Measurements from ENCODE around the gene CMIP. TPM values are rescaled to one million over a fixed set of nuclear protein-coding genes. Genes with fewer than 3 reads are reported as not detected.

The CMIP gene
- polyA plus RNA-seq, 1 experiment = 4.9 TPM

DNA sequence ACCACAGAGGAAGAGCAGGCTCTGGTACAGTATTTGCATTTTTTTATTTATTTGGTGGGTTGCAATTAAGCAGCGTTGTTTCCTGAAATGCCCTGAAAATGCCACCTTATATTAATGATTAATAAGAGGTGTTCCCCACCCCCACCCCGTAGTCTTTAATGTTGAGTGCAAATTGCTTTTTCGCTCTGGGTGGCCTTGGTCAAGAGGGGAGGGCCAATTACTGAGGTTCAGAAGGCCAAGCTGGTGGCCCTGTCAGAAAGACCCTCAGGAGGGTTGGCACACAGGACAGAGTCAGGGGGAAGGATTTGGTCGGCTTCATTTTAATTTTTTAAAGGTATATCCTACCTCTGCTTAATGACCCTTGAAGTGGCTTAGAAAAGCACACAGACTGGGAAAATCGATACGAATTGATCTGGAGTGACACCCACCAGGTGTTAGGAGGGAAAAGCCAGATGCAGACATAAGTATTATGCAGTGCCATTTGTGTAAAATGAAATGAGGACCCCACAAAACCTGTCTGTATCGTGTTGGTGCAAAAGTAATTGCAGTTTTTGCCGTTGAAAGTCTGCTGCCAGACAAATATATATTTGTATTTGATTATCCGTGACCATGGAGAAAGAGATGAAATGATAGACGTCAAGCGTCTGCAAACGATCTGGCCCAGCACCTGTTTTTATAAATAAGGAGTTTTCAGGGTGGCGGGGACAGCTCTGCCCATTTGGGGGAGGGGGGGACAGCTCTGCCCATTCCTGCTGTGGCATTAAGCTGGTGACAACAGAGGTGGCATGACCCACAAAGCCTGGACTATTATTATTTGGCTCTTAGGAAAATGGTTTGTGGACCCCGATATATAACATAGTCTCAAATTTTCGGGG lies 190.7 kb downstream of the CMIP start:
- POLR2A ChIA-PET = no interaction called here
- H3K4me3 ChIP-seq (ENCODE audit: low read depth, low read length) = no peak overlapping the region
- CTCF ChIA-PET = interaction anchor here (1.7 kb wide), 1 partner anchor 62 kb away, joined by 7 read pairs; no protein-coding TSS in a partner anchor
- H3K27me3 ChIP-seq (ENCODE audit: control insufficient read depth, insufficient read depth, low read length) = no peaks in the 10 kb centered on the region
- TF ChIP-seq, protein P1, sequence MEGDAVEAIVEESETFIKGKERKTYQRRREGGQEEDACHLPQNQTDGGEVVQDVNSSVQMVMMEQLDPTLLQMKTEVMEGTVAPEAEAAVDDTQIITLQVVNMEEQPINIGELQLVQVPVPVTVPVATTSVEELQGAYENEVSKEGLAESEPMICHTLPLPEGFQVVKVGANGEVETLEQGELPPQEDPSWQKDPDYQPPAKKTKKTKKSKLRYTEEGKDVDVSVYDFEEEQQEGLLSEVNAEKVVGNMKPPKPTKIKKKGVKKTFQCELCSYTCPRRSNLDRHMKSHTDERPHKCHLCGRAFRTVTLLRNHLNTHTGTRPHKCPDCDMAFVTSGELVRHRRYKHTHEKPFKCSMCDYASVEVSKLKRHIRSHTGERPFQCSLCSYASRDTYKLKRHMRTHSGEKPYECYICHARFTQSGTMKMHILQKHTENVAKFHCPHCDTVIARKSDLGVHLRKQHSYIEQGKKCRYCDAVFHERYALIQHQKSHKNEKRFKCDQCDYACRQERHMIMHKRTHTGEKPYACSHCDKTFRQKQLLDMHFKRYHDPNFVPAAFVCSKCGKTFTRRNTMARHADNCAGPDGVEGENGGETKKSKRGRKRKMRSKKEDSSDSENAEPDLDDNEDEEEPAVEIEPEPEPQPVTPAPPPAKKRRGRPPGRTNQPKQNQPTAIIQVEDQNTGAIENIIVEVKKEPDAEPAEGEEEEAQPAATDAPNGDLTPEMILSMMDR (IDR thresholded peaks at IDR 0.05; ENCODE audit: insufficient read depth, low read depth, low read length) = no peak
- DNase-seq (ENCODE audit: low read depth) = no peak
- H3K36me3 ChIP-seq (ENCODE audit: control insufficient read depth, insufficient read depth, low read length) = peaks cover 2% of the 10 kb centered on the region; the same call in 1 of the 2 replicates

DNA sequence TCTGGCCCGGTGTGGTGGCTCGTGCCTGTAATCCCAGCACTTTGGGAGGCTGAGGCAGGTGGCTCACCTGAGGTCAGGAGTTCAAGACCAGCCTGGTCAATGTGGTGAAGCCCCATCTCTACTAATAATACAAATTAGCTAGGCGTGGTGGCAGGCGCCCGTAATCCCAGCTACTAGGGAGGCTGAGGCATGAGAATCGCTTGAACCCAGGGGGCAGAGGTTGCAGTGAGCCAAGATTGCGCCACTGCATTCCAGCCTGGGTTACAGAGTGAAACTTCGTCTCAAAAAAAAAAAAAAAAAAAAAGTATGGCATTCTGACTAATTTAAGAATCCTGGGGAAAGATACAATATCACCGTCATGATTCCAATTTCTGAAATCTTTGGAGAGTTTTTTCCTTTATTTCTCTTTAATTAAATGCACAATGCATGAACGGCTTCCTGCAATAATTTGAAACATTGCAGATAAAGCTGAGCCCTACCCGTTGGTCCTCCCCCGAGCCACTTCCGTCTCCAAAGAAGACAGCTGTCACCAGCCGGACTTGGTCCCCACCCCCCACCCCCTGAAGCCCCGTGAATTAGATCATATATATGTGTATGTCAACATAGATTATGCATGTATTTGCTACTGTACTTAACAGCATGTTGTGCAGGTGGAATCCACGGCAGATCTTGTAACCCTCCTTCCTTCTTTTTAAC lies 191.8 kb downstream of the CMIP start:
- no peak overlapping the region for H3K4me3 ChIP-seq (ENCODE audit: low read depth, low read length)
- ChIA-PET POLR2A (no interaction called here), CTCF (interaction anchor here (0.6 kb wide), 1 partner anchor 12 kb away, joined by 3 read pairs; no protein-coding TSS in a partner anchor)
- DNase-seq (ENCODE audit: low read depth) = no peak
- H3K27me3 ChIP-seq (ENCODE audit: control insufficient read depth, insufficient read depth, low read length) = no peaks in the 10 kb centered on the region
- no peaks in the 10 kb centered on the region; the same call in 1 of the 2 replicates for H3K36me3 ChIP-seq (ENCODE audit: control insufficient read depth, insufficient read depth, low read length)
- TF ChIP-seq, protein P1 (IDR thresholded peaks at IDR 0.05; ENCODE audit: insufficient read depth, low read depth, low read length) = no peak

DNA sequence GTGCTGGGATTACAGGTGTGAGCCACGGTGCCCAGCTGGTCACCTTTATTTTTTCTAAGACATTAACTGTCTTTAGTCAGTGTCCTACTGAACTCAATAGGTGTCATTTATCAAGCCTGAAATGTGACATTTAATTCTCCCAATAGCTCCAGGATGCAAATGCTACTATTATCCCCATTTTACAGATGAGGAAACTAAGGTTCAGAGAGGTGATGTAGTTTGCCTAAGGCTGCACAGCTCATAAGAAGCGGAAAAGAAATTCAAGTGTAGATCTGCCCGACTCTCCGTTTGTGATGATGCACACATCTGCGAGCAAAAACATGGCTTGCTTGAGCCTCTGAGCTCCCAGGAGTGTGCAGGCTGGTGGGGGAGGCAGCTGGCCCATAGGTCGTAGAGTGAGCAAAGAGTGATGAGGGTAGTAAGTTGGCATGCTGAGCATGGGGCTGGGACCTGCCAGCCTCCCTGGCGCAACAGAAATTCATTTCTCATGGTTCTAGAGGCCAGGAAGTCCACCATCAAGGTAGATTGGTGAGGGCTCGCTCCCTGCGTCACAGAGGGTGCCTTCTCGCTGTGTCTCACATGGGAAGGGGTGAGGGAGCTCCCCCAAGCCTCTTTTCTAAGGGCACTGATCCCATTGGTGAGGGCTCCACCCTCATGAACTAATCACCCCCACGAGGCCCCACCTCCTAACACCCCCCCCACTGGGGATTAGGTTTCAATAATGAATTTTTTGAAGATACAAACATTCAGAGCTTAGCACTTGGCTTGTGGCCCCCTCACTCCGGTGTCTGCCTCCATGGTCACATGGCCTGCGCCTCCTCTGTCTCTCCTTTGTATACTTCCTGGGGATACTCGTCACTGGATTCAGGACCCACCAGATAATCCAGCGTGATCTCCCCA lies 193.0 kb downstream of the CMIP start:
- CTCF ChIA-PET = interaction anchor here (1.1 kb wide), 1 partner anchor 60 kb away, joined by 3 read pairs; no protein-coding TSS in a partner anchor
- TF ChIP-seq, protein P1 (IDR thresholded peaks at IDR 0.05; ENCODE audit: insufficient read depth, low read depth, low read length) = no peak
- no peak overlapping the region for H3K4me3 ChIP-seq (ENCODE audit: low read depth, low read length)

DNA sequence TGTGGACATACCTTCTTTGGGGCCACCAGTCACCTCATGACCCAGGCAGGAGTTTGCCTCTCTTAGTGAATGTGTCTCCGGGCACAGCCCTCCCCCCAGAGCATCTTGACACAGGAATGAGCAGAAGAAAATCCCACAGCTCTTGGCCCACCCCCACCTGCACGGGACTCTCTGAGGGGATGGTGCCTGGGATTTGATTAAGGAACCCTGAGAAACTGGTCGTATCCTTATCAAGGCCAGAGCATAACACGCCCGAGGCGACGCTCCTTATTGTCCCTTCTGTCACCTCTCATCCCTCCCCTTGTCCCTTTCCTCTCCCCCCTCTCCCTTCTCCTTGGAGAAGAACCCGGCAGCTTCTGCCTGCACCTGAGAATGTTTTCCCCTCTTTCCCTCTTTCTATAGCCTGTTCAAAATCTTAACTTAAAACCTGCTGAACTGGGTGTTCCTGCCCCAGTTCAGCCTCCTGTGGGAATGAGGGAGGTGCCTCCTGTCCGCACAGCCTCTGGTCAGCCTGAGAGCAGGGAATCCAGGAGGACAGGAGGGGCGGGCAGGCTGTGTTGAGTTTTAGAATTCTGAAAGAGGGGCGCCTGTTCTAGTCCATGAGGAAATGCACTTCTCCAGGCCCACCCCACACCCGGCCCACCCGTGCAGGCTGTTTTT lies 193.8 kb downstream of the CMIP start:
- TF ChIP-seq, protein P1 (IDR thresholded peaks at IDR 0.05; ENCODE audit: insufficient read depth, low read depth, low read length) = no peak
- no peak for DNase-seq (ENCODE audit: low read depth)
- Histone ChIP-seq H3K4me3 (ENCODE audit: low read depth, low read length) (no peak overlapping the region), H3K36me3 (ENCODE audit: control insufficient read depth, insufficient read depth, low read length) (no peaks in the 10 kb centered on the region; the same call in 1 of the 2 replicates), H3K27me3 (ENCODE audit: control insufficient read depth, insufficient read depth, low read length) (no peaks in the 10 kb centered on the region)
- ChIA-PET CTCF (interaction anchor here (1.1 kb wide), 1 partner anchor 59 kb away, joined by 3 read pairs; no protein-coding TSS in a partner anchor), POLR2A (no interaction called here)

More for the DNA sequence above, 193.0 kb downstream of the CMIP start:
- POLR2A ChIA-PET = no interaction called here
- no peaks in the 10 kb centered on the region; the same call in 1 of the 2 replicates for H3K36me3 ChIP-seq (ENCODE audit: control insufficient read depth, insufficient read depth, low read length)
- no peaks in the 10 kb centered on the region for H3K27me3 ChIP-seq (ENCODE audit: control insufficient read depth, insufficient read depth, low read length)
- DNase-seq (ENCODE audit: low read depth) = no peak
